HepG2 (cell line): ENCODE results near the gene GPC2. TPM values are rescaled to one million over a fixed set of nuclear protein-coding genes. Genes with fewer than 3 reads are reported as not detected.

Experiments
- AHDC1 ChIP-seq: sonication (generic); formaldehyde crosslinking; IDR thresholded peaks from 2 replicates; pipeline ENCODE4 v1.5.1; 2020; ENCODE audit warnings: mild to moderate bottlenecking, missing genetic modification reagents, borderline replicate concordance
- DNMT1 ChIP-seq: sonication (generic); formaldehyde crosslinking; IDR thresholded peaks from 2 replicates; pipeline ENCODE4 v1.5.1; 2020; ENCODE audit warnings: mild to moderate bottlenecking, missing genetic modification reagents
- ESRRA ChIP-seq: sonication (generic); formaldehyde crosslinking; IDR thresholded peaks from 2 replicates; pipeline ENCODE4 v1.5.1; 2020; ENCODE audit warnings: mild to moderate bottlenecking, low read depth, missing genetic modification reagents
- FOXM1 ChIP-seq: sonication (generic); formaldehyde crosslinking; IDR thresholded peaks from 2 replicates; pipeline ENCODE4 v1.5.0; 2020; ENCODE audit warnings: missing genetic modification reagents
- FOXP4 ChIP-seq: sonication (generic); formaldehyde crosslinking; IDR thresholded peaks from 2 replicates; pipeline ENCODE4 v1.4.0; 2020; ENCODE audit warnings: missing genetic modification reagents
- GABPA ChIP-seq, 2 experiments: IDR thresholded peaks; 2 replicates each; pipeline ENCODE4 v1.6.1; 2011 to 2016; ENCODE audit warnings: low read depth in 2 of 2, low read length in 1 of 2, missing biosample characterization in 1 of 2, missing genetic modification characterization in 1 of 2
- MTA3 ChIP-seq: sonication (generic); formaldehyde crosslinking; IDR thresholded peaks from 2 replicates; pipeline ENCODE4 v1.4.0; 2020; ENCODE audit warnings: missing genetic modification reagents
- MXD1 ChIP-seq: sonication (generic); formaldehyde crosslinking; IDR thresholded peaks from 2 replicates; pipeline ENCODE4 v1.4.0; 2020; ENCODE audit warnings: mild to moderate bottlenecking, missing genetic modification reagents
- NBN ChIP-seq: fragments of 450-650 bp; conservative IDR thresholded peaks from 2 replicates; pipeline ENCODE4 v1.6.1; 2017
- RELA ChIP-seq: sonication (generic); formaldehyde crosslinking; IDR thresholded peaks from 2 replicates; pipeline ENCODE4 v1.4.0; 2020; ENCODE audit warnings: missing genetic modification reagents
- TCF7L2 ChIP-seq: IDR thresholded peaks from 2 replicates; pipeline ENCODE4 v1.6.1; 2011; ENCODE audit warnings: mild to moderate bottlenecking, low read depth, low read length, moderate library complexity
- ZBTB4 ChIP-seq: sonication (generic); formaldehyde crosslinking; IDR thresholded peaks from 2 replicates; pipeline ENCODE4 v1.4.0; 2020; ENCODE audit warnings: missing genetic modification reagents, mild to moderate bottlenecking, borderline replicate concordance
- ZNF225 ChIP-seq: sonication (generic); formaldehyde crosslinking; IDR thresholded peaks from 2 replicates; pipeline ENCODE4 v1.4.0; 2020; ENCODE audit warnings: mild to moderate bottlenecking, missing genetic modification reagents
- ZNF354B ChIP-seq: sonication (generic); formaldehyde crosslinking; IDR thresholded peaks from 2 replicates; pipeline ENCODE4 v1.8.0; 2022; ENCODE audit warnings: mild to moderate bottlenecking, missing genetic modification reagents
- ZNF644 ChIP-seq: IDR thresholded peaks from 2 replicates; pipeline ENCODE4 v1.6.1; 2016; ENCODE audit warnings: low read depth
- ZNF710 ChIP-seq: sonication (generic); formaldehyde crosslinking; IDR thresholded peaks from 2 replicates; pipeline ENCODE4 v1.5.0; 2020; ENCODE audit warnings: mild to moderate bottlenecking, missing genetic modification reagents, borderline replicate concordance
- ZNF839 ChIP-seq: sonication (generic); formaldehyde crosslinking; IDR thresholded peaks from 2 replicates; pipeline ENCODE4 v1.4.0; 2020; ENCODE audit warnings: missing genetic modification reagents, mild to moderate bottlenecking, borderline replicate concordance
- ZNF891 ChIP-seq: sonication (generic); formaldehyde crosslinking; IDR thresholded peaks from 2 replicates; pipeline ENCODE4 v1.5.0; 2020; ENCODE audit warnings: mild to moderate bottlenecking, missing genetic modification reagents
- polyA plus RNA-seq, 8 experiments: library from polyadenylated mRNA; depleted of rRNA in 3 of 8; stranded (reverse) in 7 of 8; unstranded in 1 of 8; fragments of >200 nt; fragmentation: Illumina TruSeq in 4 of 8; extraction: Trizol in 4 of 8; gene quantifications; 2 replicates each; pipeline versions ENCODE4 v1.2.1 to v1.2.3, GENCODE V29; 2011 to 2016; ENCODE audit warnings: low read depth in 4 of 8, missing spikeins in 1 of 8, mixed read lengths in 1 of 8; ENCODE audit not compliant: insufficient read depth in 1 of 8
- total RNA-seq, 5 experiments: library from RNA; depleted of rRNA; stranded (reverse); fragments of >200 nt; fragmentation: Illumina TruSeq; extraction: Trizol; gene quantifications; 2 replicates each; pipeline ENCODE4 v1.2.3, GENCODE V29; 2016; ENCODE audit warnings: low read depth in 1 of 5

GPC2 gene
- total and polyA plus RNA-seq, 2 of the 13 experiments (the other 11 are each of a cell fraction or from before 2014, with no cell fraction given): 0.64 to 0.78 TPM

DNA sequence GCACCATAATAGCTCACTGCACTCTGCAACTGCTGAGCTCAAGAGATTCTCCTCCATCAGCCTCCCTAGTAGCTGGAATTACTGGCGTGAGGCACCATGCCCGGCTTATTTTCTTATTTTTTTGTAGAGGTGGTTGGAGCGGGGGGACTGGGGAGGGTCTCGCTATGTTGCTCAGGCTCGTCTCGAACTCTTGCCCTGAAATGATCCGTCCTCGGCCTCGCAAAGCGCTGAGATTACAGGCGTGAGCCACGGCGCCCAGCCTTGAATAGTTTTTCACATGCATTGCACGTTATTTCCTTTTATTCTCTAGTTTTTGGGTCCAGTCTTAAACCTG is 29.0 kb downstream of the GPC2 start (continued):
- TF ChIP-seq ZNF710 (CRISPR knock-in tag) (no peak), RELA (CRISPR knock-in tag) (no peak), FOXM1 (CRISPR knock-in tag) (no peak), ZBTB4 (CRISPR knock-in tag) (no peak), MXD1 (CRISPR knock-in tag) (no peak), GABPA (IDR thresholded peaks at IDR 0.05; ENCODE audit: low read depth, low read length) (no peak), GABPA (CRISPR knock-in tag; IDR thresholded peaks at IDR 0.05; ENCODE audit: low read depth) (no peak), ZNF839 (CRISPR knock-in tag) (no peak), DNMT1 (CRISPR knock-in tag) (no peak), MTA3 (no peak), TCF7L2 (no peak), ESRRA (CRISPR knock-in tag) (no peak), AHDC1 (no peak), ZNF891 (CRISPR knock-in tag) (0 out of 2 replicates have a peak, but pooled peaks have one; percentile 26), FOXP4 (CRISPR knock-in tag) (no peak), ZNF644 (CRISPR knock-in tag) (no peak), NBN (no peak), ZNF354B (CRISPR knock-in tag) (no peak), ZNF225 (CRISPR knock-in tag) (no peak)
